NCI-H510A treated with DMSO at 0.1 percent for 48 hours (cell line): ENCODE data around the gene CDK15.

Experiments
- DNase-seq: peaks from one replicate; lab custom pipeline; 2025; lab: John Stamatoyannopoulos, UW

CDK15 gene

DNA sequence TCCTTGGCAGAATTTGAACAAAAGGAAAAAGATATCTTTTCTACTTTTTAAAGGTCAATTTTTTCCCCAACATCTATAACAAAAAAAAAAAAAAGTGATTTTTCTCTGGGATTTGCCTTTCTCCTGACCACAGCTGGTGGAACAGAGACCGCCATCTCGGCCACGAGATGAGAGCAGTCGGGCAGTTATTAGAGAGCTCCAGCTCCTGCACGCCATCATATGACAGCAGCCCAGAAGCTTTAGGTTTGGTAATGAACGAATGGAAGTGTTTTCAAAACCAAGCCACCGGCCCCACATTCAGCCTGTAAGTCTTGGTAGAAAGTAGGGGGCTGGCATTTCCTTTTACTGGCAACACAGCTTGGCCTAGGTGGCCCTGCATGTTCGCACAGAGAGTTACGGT lies 132.4 kb downstream of the CDK15 start:
- DNase-seq: no peak

GRCh38 chr2:201939453-201939941 lies 133.2 kb downstream of the CDK15 start:
- DNase-seq: no peak

GRCh38 chr2:201942531-201942930 lies 136.2 kb downstream of the CDK15 start:
- no peak for DNase-seq
